CD8-positive, alpha-beta memory T cell (primary cell): Measurements from ENCODE around the gene MGST3. TPM values are rescaled to one million over a fixed set of nuclear protein-coding genes. Genes with fewer than 3 reads are reported as not detected.

Experiments used
- CTCF ChIA-PET: fragments of 350-600 bp; sonication (Branson Sonifier 250); formaldehyde crosslinking; loops from one replicate; lab custom pipeline; 2021; ENCODE audit warnings: antibody characterized with exemption; lab: Charles Lee
- POLR2A ChIA-PET: fragments of 350-600 bp; sonication (Branson Sonifier 250); formaldehyde crosslinking; loops from one replicate; lab custom pipeline; 2021; ENCODE audit warnings: antibody characterized with exemption; lab: Charles Lee
- DNase-seq, 5 donors: peaks; one replicate each; pipeline versions ENCODE4 v3.0.0 to v3.0.0-alpha.2; 2020 to 2022; ENCODE audit warnings: mixed read lengths in 1 of 5
- H3K27ac ChIP-seq: one replicate; pipeline ENCODE4 v1.7.0; 2013; ENCODE audit warnings: low read depth, mild to moderate bottlenecking, low read length, moderate library complexity
- H3K27me3 ChIP-seq: 2 replicates; pipeline ENCODE4 v1.7.0; 2013; ENCODE audit warnings: low read length, mild to moderate bottlenecking; ENCODE audit not compliant: insufficient read depth, poor library complexity, severe bottlenecking
- H3K36me3 ChIP-seq: 2 replicates; pipeline ENCODE4 v1.7.0; 2013; ENCODE audit warnings: mild to moderate bottlenecking, low read length, moderate library complexity; ENCODE audit not compliant: insufficient read depth
- H3K4me1 ChIP-seq: 2 replicates; pipeline ENCODE4 v1.7.0; 2013; ENCODE audit warnings: mild to moderate bottlenecking, low read length, moderate library complexity; ENCODE audit not compliant: insufficient read depth
- H3K4me3 ChIP-seq: 2 replicates; pipeline ENCODE4 v1.7.0; 2013; ENCODE audit warnings: mild to moderate bottlenecking, low read length
- H3K9me3 ChIP-seq: 2 replicates; pipeline ENCODE4 v1.7.0; 2013; ENCODE audit warnings: mild to moderate bottlenecking, low read length
- H3K27ac Mint-ChIP-seq, 8 donors: one replicate each; pipeline ENCODE4 v1.8.0; 2020 to 2021; ENCODE audit warnings: mixed read lengths in 8 of 8, mild to moderate bottlenecking in 6 of 8, inconsistent platforms in 3 of 8, moderate library complexity in 3 of 8
- H3K27me3 Mint-ChIP-seq, 2 donors: one replicate each; pipeline ENCODE4 v1.8.0; 2020 to 2021; ENCODE audit warnings: mixed read lengths in 2 of 2, mild to moderate bottlenecking in 1 of 2, moderate library complexity in 1 of 2
- H3K36me3 Mint-ChIP-seq, 3 donors: one replicate each; pipeline ENCODE4 v1.8.0; 2020 to 2021; ENCODE audit warnings: mixed read lengths in 3 of 3, inconsistent platforms in 1 of 3, mild to moderate bottlenecking in 1 of 3
- H3K4me1 Mint-ChIP-seq, 3 donors: one replicate each; pipeline ENCODE4 v1.8.0; 2020 to 2021; ENCODE audit warnings: mixed read lengths in 3 of 3, inconsistent platforms in 1 of 3, mild to moderate bottlenecking in 1 of 3
- H3K4me3 Mint-ChIP-seq, 7 donors: one replicate each; pipeline ENCODE4 v1.8.0; 2020 to 2021; ENCODE audit warnings: mixed read lengths in 7 of 7, mild to moderate bottlenecking in 6 of 7, moderate library complexity in 4 of 7, inconsistent platforms in 2 of 7
- H3K9me3 Mint-ChIP-seq, 5 donors: one replicate each; pipeline ENCODE4 v1.8.0; 2020 to 2022; ENCODE audit warnings: mixed read lengths in 5 of 5, mild to moderate bottlenecking in 3 of 5, moderate library complexity in 2 of 5, inconsistent platforms in 1 of 5
- polyA plus RNA-seq: library from polyadenylated mRNA; unstranded; fragments of 300-500 nt; fragmentation: Illumina TruSeq; gene quantifications from one replicate; pipeline ENCODE4 v1.2.3, GENCODE V29; 2021
- total RNA-seq, 2 experiments: library from RNA; stranded (reverse); gene quantifications; one replicate each; pipeline ENCODE4 v1.2.3, GENCODE V29; 2021

MGST3 gene
- total and polyA plus RNA-seq, 3 experiments from 2014 or later = 55.6 to 143 (median 57.8) TPM

DNA sequence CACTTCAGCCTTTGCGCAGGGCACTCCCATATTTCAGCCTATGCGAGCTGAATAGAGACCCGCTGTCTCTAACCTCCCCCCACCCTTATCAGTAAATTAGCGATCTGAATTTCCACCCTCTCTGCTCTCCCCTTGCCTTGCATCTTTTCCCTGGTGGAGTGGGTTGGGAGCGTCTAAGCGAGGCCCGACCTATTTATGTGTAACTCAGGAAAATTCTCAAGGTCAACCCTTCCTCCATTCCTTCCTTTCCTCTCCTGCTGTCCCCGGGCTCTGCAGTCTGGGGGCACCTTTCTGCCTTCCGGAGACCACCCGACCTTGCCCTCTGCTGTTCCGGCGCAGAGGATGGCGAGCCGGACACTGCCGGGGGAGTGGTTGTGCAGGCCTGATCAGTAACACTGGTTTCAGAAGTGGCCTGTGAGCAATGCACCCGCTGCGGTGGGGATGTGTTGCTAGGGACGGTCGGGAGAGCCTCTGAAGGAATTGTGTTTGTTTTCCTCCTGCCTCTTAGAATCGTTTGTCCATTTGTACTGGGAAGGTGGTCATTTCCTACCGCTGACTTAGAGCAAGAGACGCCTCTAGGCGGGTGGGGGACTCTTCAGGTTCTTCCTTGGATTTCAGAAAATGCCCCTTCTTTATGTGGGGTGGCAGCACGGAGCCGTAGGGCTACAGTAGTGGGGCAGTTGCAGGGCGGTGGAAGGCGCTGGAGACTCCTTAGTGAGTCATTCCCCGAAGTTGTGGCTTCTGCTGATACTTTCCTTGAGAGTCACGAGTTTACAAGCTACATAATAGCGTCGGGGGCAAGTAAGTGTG lies 513 bp downstream of the MGST3 start:
- POLR2A ChIA-PET = interaction anchor here (0.6 to 1.8 kb wide), 3 partner anchors 64 to 138 kb away, joined by 5 to 13 read pairs (median 10); partner anchors contain the start of gene ALDH9A1
- Mint-ChIP-seq H3K27ac (no peak overlapping the region), H3K27me3 (peaks cover 0 to 1% of the 10 kb centered on the region in 2 donors), H3K4me1 (peaks cover 14 to 31% (median 22%) of the 10 kb centered on the region in 3 donors), H3K9me3 (no peaks in the 10 kb centered on the region), H3K36me3 (peaks cover 0 to 7% (median 7%) of the 10 kb centered on the region in 3 donors), H3K4me3 (no peak overlapping the region)
- no peaks in the 10 kb centered on the region for H3K36me3 ChIP-seq
- peaks cover 13% of the 10 kb centered on the region for H3K4me1 ChIP-seq
- CTCF ChIA-PET = interaction anchor here (1.0 to 2.0 kb wide), 5 partner anchors 14 to 238 kb away, joined by 3 to 7 read pairs (median 3); partner anchors contain the start of gene ALDH9A1
- peak overlapping the region; percentile 96 for H3K4me3 ChIP-seq
- peak in 3 of 5 donors; percentile 7 to 54 (median 14) for DNase-seq
- no peaks in the 10 kb centered on the region for H3K9me3 ChIP-seq
- no peaks in the 10 kb centered on the region for H3K27me3 ChIP-seq
- peak overlapping the region; percentile 92 for H3K27ac ChIP-seq

DNA sequence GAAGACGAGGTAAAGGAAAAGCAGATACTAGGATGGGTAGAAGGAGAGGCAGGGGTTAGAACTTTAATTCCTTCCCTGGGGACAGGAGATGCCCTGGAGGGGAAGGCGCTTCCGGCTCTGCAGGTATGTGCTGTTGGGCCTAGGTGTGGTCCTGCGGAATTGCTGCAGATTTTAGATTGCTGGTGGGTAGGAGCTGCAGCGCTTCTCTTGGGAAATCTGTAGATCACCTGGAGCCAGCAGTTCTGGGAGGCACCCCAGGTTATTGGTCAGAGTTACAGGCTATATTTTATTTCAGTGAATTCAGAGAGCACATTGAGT lies 1.1 kb downstream of the MGST3 start:
- Mint-ChIP-seq H3K4me1 (peaks cover 14 to 36% (median 22%) of the 10 kb centered on the region in 3 donors), H3K27me3 (peaks cover 0 to 1% of the 10 kb centered on the region in 2 donors)

DNA sequence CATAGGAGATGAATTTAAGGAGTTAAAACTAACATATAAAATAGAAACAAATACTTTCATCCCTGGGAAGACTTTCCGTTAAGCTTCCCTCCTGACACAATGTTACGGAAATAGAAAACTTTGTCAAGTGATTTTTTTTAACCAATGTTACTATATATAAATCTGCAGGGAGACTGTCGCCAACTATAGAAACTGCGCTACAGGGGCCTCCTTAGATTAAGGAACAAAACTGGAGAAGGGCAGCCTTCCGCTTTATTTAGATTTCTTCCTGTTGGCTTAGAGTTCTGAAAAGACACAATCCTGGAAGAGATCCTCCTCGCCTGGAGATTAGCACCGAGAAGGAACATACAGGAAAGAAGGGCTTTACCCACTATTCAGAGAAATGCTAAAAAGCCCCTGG lies 1.5 kb downstream of the MGST3 start:
- H3K9me3 Mint-ChIP-seq = no peaks in the 10 kb centered on the region
- peaks cover 14 to 40% (median 22%) of the 10 kb centered on the region in 3 donors for H3K4me1 Mint-ChIP-seq
- DNase-seq = no peak
- H3K27me3 Mint-ChIP-seq = peaks cover 0 to 1% of the 10 kb centered on the region in 2 donors
- H3K27me3 ChIP-seq = no peaks in the 10 kb centered on the region
- no peaks in the 10 kb centered on the region for H3K36me3 ChIP-seq
- peaks cover 13% of the 10 kb centered on the region for H3K4me1 ChIP-seq
- POLR2A ChIA-PET = no interaction called here
- peaks cover 0 to 16% (median 7%) of the 10 kb centered on the region in 3 donors for H3K36me3 Mint-ChIP-seq
- H3K27ac Mint-ChIP-seq = peak overlapping the region in 2 of 8 donors; percentile 36 to 53
- H3K27ac ChIP-seq = peak overlapping the region; percentile 92
- H3K4me3 Mint-ChIP-seq = peak overlapping the region in 2 of 7 donors; percentile 56 to 61
- H3K4me3 ChIP-seq = peak overlapping the region; percentile 96
- CTCF ChIA-PET = interaction anchor here (2.0 kb wide), 1 partner anchor 239 kb away, joined by 7 read pairs; no protein-coding TSS in a partner anchor
- no peaks in the 10 kb centered on the region for H3K9me3 ChIP-seq

More for the DNA sequence above, 1.1 kb downstream of the MGST3 start:
- peak overlapping the region; percentile 96 for H3K4me3 ChIP-seq
- H3K4me3 Mint-ChIP-seq = no peak overlapping the region
- H3K36me3 ChIP-seq = no peaks in the 10 kb centered on the region
- peaks cover 13% of the 10 kb centered on the region for H3K4me1 ChIP-seq
- H3K9me3 ChIP-seq = no peaks in the 10 kb centered on the region
- CTCF ChIA-PET = interaction anchor here (2.0 kb wide), 1 partner anchor 239 kb away, joined by 7 read pairs; no protein-coding TSS in a partner anchor
- H3K36me3 Mint-ChIP-seq = peaks cover 0 to 13% (median 7%) of the 10 kb centered on the region in 3 donors
- DNase-seq = no peak
- peak overlapping the region; percentile 92 for H3K27ac ChIP-seq
- H3K27ac Mint-ChIP-seq = no peak overlapping the region
- POLR2A ChIA-PET = interaction anchor here (0.6 kb wide), 1 partner anchor 63 kb away, joined by 13 read pairs; no protein-coding TSS in a partner anchor
- H3K27me3 ChIP-seq = no peaks in the 10 kb centered on the region
- no peaks in the 10 kb centered on the region for H3K9me3 Mint-ChIP-seq

DNA sequence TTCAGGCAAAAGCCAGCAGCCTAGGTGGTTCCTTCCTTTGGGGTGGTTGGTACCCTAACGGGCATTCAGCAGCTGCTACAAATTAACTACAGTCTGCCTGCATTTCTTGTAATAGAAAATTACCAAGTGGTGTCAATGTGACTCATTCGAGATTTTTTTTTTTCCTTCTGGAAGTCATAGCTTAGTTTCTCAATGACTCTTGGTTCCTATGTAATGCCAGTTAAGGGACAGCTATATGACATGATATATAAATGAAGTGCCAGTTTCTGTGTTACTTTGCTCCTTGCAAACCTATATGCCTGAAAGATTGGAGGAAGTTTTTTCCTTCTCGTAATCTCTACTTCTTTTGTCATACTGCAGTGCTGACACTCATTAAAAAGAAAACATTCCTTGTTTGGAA lies 2.6 kb downstream of the MGST3 start:
- H3K9me3 ChIP-seq = no peaks in the 10 kb centered on the region
- Mint-ChIP-seq H3K4me1 (peaks cover 14 to 46% (median 22%) of the 10 kb centered on the region in 3 donors), H3K4me3 (peak overlapping the region in 1 of 7 donors; percentile 65), H3K36me3 (peaks cover 0 to 23% (median 9%) of the 10 kb centered on the region in 3 donors), H3K9me3 (no peaks in the 10 kb centered on the region), H3K27me3 (no peaks in the 10 kb centered on the region), H3K27ac (peak overlapping the region in 2 of 8 donors; percentile 53 to 54)
- POLR2A ChIA-PET = no interaction called here
- H3K4me1 ChIP-seq = peaks cover 13% of the 10 kb centered on the region
- no peak for DNase-seq
- H3K36me3 ChIP-seq = no peaks in the 10 kb centered on the region
- CTCF ChIA-PET = no interaction called here
- H3K4me3 ChIP-seq = no peak overlapping the region
- no peak overlapping the region for H3K27ac ChIP-seq
- H3K27me3 ChIP-seq = no peaks in the 10 kb centered on the region

DNA sequence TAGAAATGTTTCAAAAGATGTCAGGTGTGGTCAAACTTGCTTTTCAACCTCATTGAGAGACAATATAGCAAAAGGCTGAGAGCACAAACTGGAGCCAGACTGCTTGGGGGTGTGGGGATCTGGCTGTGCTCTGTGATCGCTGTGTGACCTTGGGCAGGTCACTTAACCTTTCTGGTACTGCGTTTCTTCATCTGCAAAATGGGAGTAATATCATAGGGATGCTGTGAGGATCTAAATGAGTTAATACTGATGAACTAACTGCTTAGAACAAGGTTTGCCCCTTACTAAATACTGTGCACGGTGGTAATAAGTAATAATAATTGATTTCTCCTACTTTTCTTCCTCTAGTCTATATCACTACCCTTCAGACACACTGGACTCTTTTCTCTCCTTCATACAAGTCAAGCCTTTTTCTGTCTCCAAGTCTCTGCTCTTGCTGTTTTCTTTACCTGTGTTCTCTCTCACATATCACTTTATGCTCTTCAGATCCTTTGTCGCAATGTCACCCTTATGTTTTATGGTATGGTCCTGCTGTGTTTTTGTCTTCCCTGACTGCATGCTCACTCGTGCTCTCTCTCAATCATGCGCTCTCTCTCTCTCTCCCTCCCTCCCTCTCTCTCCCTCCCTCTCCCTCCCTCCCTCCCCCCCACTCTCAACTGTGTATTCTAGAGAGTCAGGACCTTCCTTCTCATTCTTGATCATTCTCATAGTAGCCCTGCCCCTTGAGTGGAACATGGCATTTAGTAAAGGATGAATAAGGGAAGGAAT lies 3.3 kb downstream of the MGST3 start:
- H3K9me3 Mint-ChIP-seq = no peaks in the 10 kb centered on the region
- H3K27ac Mint-ChIP-seq = peak overlapping the region in 2 of 8 donors; percentile 53 to 54
- peaks cover 0 to 26% (median 9%) of the 10 kb centered on the region in 3 donors for H3K36me3 Mint-ChIP-seq
- ChIA-PET POLR2A (no interaction called here), CTCF (no interaction called here)
- Histone ChIP-seq H3K27ac (no peak overlapping the region), H3K36me3 (no peaks in the 10 kb centered on the region), H3K9me3 (no peaks in the 10 kb centered on the region), H3K4me3 (no peak overlapping the region), H3K4me1 (peaks cover 13% of the 10 kb centered on the region), H3K27me3 (no peaks in the 10 kb centered on the region)
- H3K27me3 Mint-ChIP-seq = no peaks in the 10 kb centered on the region
- peak overlapping the region in 3 of 7 donors; percentile 29 to 65 (median 40) for H3K4me3 Mint-ChIP-seq
- H3K4me1 Mint-ChIP-seq = peaks cover 14 to 51% (median 22%) of the 10 kb centered on the region in 3 donors
- DNase-seq = no peak

DNA sequence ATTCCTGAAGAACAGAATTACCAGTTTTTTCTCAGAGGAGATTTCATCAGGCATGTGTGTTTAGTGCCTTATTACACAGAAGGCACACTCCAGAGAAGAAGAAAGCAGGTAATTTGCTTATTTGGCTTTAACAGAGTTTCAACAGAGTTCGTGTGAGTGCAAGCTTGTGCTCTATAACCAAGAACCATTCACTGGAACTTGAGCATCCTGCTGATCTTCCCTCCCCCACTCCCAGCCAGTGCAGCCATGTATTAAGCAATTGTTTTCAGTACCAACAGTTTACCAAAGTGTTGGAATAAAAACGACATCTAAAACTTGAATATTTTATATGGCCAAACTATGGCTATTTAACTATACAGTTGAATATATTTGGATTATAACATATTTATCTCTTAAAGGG lies 4.3 kb downstream of the MGST3 start:
- no peak overlapping the region for H3K27ac ChIP-seq
- no peaks in the 10 kb centered on the region for H3K9me3 ChIP-seq
- H3K36me3 Mint-ChIP-seq = peaks cover 0 to 35% (median 9%) of the 10 kb centered on the region in 3 donors
- no peak overlapping the region for H3K4me3 ChIP-seq
- H3K27me3 ChIP-seq = no peaks in the 10 kb centered on the region
- no peak for DNase-seq
- ChIA-PET CTCF (no interaction called here), POLR2A (no interaction called here)
- no peaks in the 10 kb centered on the region for H3K36me3 ChIP-seq
- H3K4me1 ChIP-seq = peaks cover 13% of the 10 kb centered on the region
- peaks cover 19 to 55% (median 29%) of the 10 kb centered on the region in 3 donors for H3K4me1 Mint-ChIP-seq
- H3K27me3 Mint-ChIP-seq = no peaks in the 10 kb centered on the region
- no peak overlapping the region for H3K4me3 Mint-ChIP-seq
- no peak overlapping the region for H3K27ac Mint-ChIP-seq
- no peaks in the 10 kb centered on the region for H3K9me3 Mint-ChIP-seq

DNA sequence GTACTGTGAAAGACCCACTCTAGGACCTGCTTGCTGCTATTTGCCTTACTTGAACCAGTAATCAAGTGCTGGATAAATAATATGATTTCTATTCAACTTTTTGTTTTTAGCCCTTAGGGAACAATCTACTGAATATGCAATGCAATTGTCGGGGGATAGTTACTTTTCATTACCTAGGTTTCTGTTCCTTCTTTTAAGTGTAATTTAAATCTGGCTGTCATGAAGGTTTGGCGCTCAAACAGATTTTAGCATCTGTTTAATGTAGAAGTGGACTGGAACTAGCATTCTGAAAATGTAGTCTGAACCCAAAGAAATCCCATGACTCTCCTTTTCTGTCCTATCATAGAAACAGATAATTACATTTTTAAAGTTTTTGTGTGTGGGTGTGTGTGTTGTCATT lies 4.8 kb downstream of the MGST3 start:
- no peaks in the 10 kb centered on the region for H3K27me3 ChIP-seq
- no peaks in the 10 kb centered on the region for H3K27me3 Mint-ChIP-seq
- H3K27ac Mint-ChIP-seq = no peak overlapping the region
- H3K4me3 Mint-ChIP-seq = no peak overlapping the region
- peaks cover 0 to 38% (median 9%) of the 10 kb centered on the region in 3 donors for H3K36me3 Mint-ChIP-seq
- H3K4me1 ChIP-seq = peaks cover 13% of the 10 kb centered on the region
- peaks cover 19 to 60% (median 33%) of the 10 kb centered on the region in 3 donors for H3K4me1 Mint-ChIP-seq
- no peak overlapping the region for H3K27ac ChIP-seq
- no peak for DNase-seq
- H3K4me3 ChIP-seq = no peak overlapping the region
- no peaks in the 10 kb centered on the region for H3K9me3 ChIP-seq
- H3K36me3 ChIP-seq = no peaks in the 10 kb centered on the region
- H3K9me3 Mint-ChIP-seq = no peaks in the 10 kb centered on the region
- ChIA-PET POLR2A (no interaction called here), CTCF (no interaction called here)
